ENCODE measurements around the gene GPR84. TPM values are rescaled to one million over a fixed set of nuclear protein-coding genes. Genes with fewer than 3 reads are reported as not detected.

The GPR84 gene
- total and polyA plus RNA-seq, 10 of the 15 experiments (the other 5 are each of a cell fraction or from before 2014, with no cell fraction given) = 0.37 to 4.7 (median 2.6) TPM

GRCh38 chr12:54324617-54325441 lies 39.5 kb downstream of the GPR84 start, which contains the start of gene COPZ1 (continued):
- TF ChIP-seq ZBTB33 (IDR thresholded peaks at IDR 0.05) = no peak
- peak; percentile 21; the same call in 1 of the 2 replicates for TF ChIP-seq NR2F1 (conservative IDR thresholded peaks at IDR 0.05)
- no peak for TF ChIP-seq NFXL1 (IDR thresholded peaks at IDR 0.05; ENCODE audit: borderline replicate concordance)
- TF ChIP-seq CREB1 (IDR thresholded peaks at IDR 0.05; ENCODE audit: low read depth) = peak; percentile 90
- 0 out of 2 replicates have a peak, but pooled peaks have one; percentile 14 for TF ChIP-seq DPF2 (IDR thresholded peaks at IDR 0.05)
- no peak for TF ChIP-seq RCOR1 (conservative IDR thresholded peaks at IDR 0.05; ENCODE audit: low read depth, low read length)
- TF ChIP-seq TCF12 (IDR thresholded peaks at IDR 0.05; ENCODE audit: low read depth, low read length) = peak; percentile 67; the same call in 1 of the 2 replicates
- TF ChIP-seq KLF5 (IDR thresholded peaks at IDR 0.05; ENCODE audit: partially characterized antibody) = peak; percentile 44
- TF ChIP-seq HDGF (IDR thresholded peaks at IDR 0.05) = 0 out of 2 replicates have a peak, but pooled peaks have one; percentile 47
- TF ChIP-seq ZZZ3 (IDR thresholded peaks at IDR 0.05; ENCODE audit: control insufficient read depth, insufficient read length, low read depth) = no peak
- TF ChIP-seq PML (IDR thresholded peaks at IDR 0.05; ENCODE audit: low read length) = peak; percentile 85; the same call in 1 of the 2 replicates
- peak; percentile 81 for TF ChIP-seq USF2 (IDR thresholded peaks at IDR 0.05; ENCODE audit: borderline replicate concordance, low read depth, low read length)
- TF ChIP-seq CBX3 (IDR thresholded peaks at IDR 0.05; ENCODE audit: borderline replicate concordance, low read depth) = no peak
- TF ChIP-seq ZNF384 (IDR thresholded peaks at IDR 0.05; ENCODE audit: borderline replicate concordance, low read depth, low read length) = no peak
- peak; percentile 63 for TF ChIP-seq E4F1 (IDR thresholded peaks at IDR 0.05; ENCODE audit: borderline replicate concordance, partially characterized antibody)
- no peak for TF ChIP-seq SRF (IDR thresholded peaks at IDR 0.05; ENCODE audit: low read depth in 2 of 2, low read length in 2 of 2)
- no peak for TF ChIP-seq EP300 (IDR thresholded peaks at IDR 0.05; ENCODE audit: borderline replicate concordance in 1 of 2, control insufficient read depth in 1 of 2, low read depth in 2 of 2, low read length in 2 of 2)
- TF ChIP-seq PKNOX1 (IDR thresholded peaks at IDR 0.05) = peak; percentile 98
- TF ChIP-seq USF1 (IDR thresholded peaks at IDR 0.05; ENCODE audit: borderline replicate concordance, extremely low read length, insufficient read depth, low read depth, low read length) = peak; percentile 76
- TF ChIP-seq POLR2A (IDR thresholded peaks at IDR 0.05; ENCODE audit: low read depth, low read length) = peak; percentile 91
- peak; percentile 35; the same call in 1 of the 2 replicates for TF ChIP-seq FOXM1 (IDR thresholded peaks at IDR 0.05; ENCODE audit: low read depth, low read length)
- TF ChIP-seq STAT1 (conservative IDR thresholded peaks at IDR 0.05) = no peak
- TF ChIP-seq IKZF1 (conservative IDR thresholded peaks at IDR 0.05) = no peak; the same call in none of the 2 replicates

All from GM12878 (cell line).